ENCODE measurements around the gene ROGDI.

ROGDI gene

DNA sequence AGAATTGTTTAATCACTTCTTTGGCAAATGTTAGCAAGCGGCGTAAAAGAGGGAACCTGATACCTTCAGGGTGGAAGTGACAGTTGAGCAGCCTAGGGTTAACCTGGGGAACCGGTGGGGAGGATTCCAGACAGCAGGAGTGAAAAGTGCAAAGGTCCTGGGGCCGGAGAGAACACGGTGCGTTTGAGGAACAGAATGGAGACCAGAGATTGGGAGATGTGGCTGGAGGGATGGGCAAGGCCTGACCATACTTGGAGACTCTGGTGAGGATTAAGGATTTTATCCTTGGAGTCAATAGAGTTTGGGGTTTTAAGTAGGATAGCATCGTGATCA lies 33.2 kb downstream of the ROGDI start:
- Histone ChIP-seq H3K9me3 (ENCODE audit: control insufficient read depth in 5 of 5, low read length in 5 of 5) (no peaks in the 10 kb centered on the region), H3K4me1 (ENCODE audit: control insufficient read depth in 5 of 5, insufficient read depth in 5 of 5, low read length in 5 of 5) (peaks cover 5 to 42% (median 32%) of the 10 kb centered on the region in 5 donors), H3K9ac (ENCODE audit: low read length in 5 of 5) (peak overlapping the region in 3 of 5 donors; percentile 45 to 82 (median 50)), H3K27me3 (ENCODE audit: control insufficient read depth in 5 of 5, insufficient read depth in 4 of 5, low read length in 5 of 5) (no peaks in the 10 kb centered on the region), H3K27ac (ENCODE audit: low read depth, low read length) (no peak overlapping the region), H3K4me3 (ENCODE audit: low read depth in 1 of 5, low read length in 5 of 5) (peak overlapping the region; percentile 57 to 83 (median 66)), H3K36me3 (ENCODE audit: control insufficient read depth in 5 of 5, insufficient read depth in 5 of 5, low read length in 5 of 5) (peaks cover 0 to 10% (median 5%) of the 10 kb centered on the region in 5 donors)

DNA sequence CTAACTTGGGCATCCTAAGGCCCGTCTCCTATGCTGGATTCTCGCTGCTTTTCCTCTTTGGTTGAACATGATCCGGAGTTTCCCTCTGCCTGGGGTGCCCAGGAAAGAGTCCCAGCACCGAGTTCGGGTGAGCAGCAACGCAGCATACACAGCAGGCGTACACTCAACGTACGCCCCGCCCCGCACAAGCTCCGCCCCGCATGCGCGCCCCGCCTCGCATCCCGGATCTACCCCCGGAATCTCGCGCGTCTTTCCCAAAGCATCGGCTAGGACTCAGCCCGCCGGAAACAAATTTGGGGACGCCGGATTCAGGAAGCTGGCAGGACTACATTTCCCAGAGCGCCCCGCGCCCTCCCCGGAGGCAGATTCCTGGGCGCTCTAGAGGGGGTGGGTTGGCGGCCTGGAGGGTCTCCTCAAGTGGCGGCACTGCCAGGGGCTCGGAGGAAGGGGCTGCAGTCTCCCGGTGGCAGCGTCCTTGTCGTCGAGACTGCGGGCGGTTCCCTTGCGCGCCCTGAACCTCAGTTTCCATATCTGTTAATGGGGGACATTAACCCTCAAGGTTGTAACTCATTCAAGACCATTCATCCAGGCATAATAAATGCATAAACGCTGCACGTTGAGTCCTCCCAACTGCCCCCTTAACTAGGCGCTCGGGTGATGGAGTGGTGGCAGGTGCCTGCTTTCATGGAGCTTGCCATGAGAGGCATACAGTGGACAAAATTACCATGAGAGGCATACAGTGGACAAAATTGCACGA lies 33.7 kb downstream of the ROGDI start:
- Histone ChIP-seq H3K27me3 (ENCODE audit: control insufficient read depth in 5 of 5, insufficient read depth in 4 of 5, low read length in 5 of 5) (no peaks in the 10 kb centered on the region), H3K9ac (ENCODE audit: low read length in 5 of 5) (peak overlapping the region in 4 of 5 donors; percentile 67 to 82 (median 72)), H3K27ac (ENCODE audit: low read depth, low read length) (peak overlapping the region; percentile 37), H3K36me3 (ENCODE audit: control insufficient read depth in 5 of 5, insufficient read depth in 5 of 5, low read length in 5 of 5) (peaks cover 0 to 16% (median 9%) of the 10 kb centered on the region in 5 donors), H3K9me3 (ENCODE audit: control insufficient read depth in 5 of 5, low read length in 5 of 5) (no peaks in the 10 kb centered on the region), H3K4me1 (ENCODE audit: control insufficient read depth in 5 of 5, insufficient read depth in 5 of 5, low read length in 5 of 5) (peaks cover 5 to 42% (median 32%) of the 10 kb centered on the region in 5 donors), H3K4me3 (ENCODE audit: low read depth in 1 of 5, low read length in 5 of 5) (peak overlapping the region; percentile 57 to 89 (median 66))

DNA sequence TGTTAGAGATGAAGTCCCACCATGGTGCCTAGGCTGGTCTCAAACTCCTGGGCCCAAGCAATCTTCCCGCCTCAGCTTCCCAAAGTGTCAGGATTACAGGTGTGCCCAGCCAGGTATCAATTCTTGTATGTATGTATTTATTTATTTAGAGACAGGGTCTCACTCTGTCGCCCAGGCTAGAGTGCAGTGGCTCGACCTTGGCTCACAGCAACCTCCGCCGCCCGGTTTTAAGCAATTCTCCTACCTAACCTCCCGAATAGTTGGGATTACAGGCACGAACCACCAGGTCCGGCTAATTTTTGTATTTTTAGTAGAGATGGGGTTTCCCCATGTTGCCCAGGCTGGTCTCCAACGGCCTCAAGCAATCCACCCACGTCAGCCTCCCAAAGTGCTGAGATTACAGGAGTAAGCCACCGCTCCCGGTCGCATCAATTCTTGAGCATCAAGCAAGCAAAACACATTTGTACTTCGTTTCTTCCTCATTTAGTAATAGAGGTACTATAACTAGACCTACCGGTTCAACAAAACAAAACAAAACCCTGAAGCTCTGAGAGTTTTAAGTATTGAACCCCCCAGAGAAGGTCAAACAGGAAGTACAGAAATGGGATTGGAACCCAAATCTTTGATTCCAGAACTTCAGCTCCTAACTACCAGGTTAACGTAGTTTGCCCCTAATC lies 34.4 kb downstream of the ROGDI start:
- Histone ChIP-seq H3K36me3 (ENCODE audit: control insufficient read depth in 5 of 5, insufficient read depth in 5 of 5, low read length in 5 of 5) (peaks cover 0 to 20% (median 15%) of the 10 kb centered on the region in 5 donors), H3K4me1 (ENCODE audit: control insufficient read depth in 5 of 5, insufficient read depth in 5 of 5, low read length in 5 of 5) (peaks cover 5 to 42% (median 32%) of the 10 kb centered on the region in 5 donors), H3K9ac (ENCODE audit: low read length in 5 of 5) (peak overlapping the region in 4 of 5 donors; percentile 64 to 73 (median 68)), H3K4me3 (ENCODE audit: low read depth in 1 of 5, low read length in 5 of 5) (peak overlapping the region; percentile 57 to 89 (median 66)), H3K27ac (ENCODE audit: low read depth, low read length) (peak overlapping the region; percentile 37), H3K9me3 (ENCODE audit: control insufficient read depth in 5 of 5, low read length in 5 of 5) (no peaks in the 10 kb centered on the region), H3K27me3 (ENCODE audit: control insufficient read depth in 5 of 5, insufficient read depth in 4 of 5, low read length in 5 of 5) (no peaks in the 10 kb centered on the region)

DNA sequence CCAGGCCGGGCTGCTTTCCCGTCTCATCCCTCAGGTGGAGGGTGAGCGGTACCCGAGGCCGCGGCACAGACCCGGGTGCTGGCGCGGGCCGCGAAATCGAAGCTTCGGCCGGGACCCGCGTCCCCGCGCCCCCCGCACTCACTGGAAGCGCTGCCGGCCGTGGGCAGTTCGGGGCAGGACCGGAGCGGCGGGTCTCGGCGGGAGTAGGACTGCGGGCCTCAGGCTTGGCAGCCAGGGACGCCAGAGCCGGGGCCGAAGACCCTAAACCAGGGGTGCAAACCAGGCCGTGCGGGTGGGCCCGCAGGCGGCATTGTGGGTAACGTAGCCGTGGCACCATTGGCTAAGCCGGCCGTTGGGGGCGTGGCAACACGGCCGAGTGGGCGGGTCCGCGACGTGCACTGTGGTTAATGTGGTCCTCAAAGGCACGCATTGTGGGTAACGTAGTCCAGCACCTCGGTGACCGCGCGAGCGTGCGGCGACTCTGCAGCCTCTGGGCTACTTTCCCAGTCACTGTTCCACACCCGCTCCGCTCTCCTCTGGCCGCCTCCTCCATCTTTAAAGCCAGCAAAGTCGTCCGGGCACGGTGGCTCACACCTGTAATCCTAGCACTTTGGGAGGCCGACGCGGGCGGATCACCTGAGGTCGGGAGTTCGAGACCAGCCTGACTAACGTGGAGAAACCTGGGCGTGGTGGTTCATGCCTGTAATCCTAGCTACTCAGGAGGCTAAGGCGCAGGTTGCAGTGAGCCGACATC lies 35.4 kb downstream of the ROGDI start, which contains the start of gene ZNF500:
ZNF500 (minus strand) TSS at position 288 of the 754 bp plus-strand sequence. CDS start 1,184 bp downstream, outside the sequence.
- Histone ChIP-seq H3K4me3 (ENCODE audit: low read depth in 1 of 5, low read length in 5 of 5) (peak within 1 kb of the TSS; percentile 80 to 89 (median 87)), H3K4me1 (ENCODE audit: control insufficient read depth in 5 of 5, insufficient read depth in 5 of 5, low read length in 5 of 5) (peaks cover 5 to 42% (median 32%) of the 10 kb centered on the region in 5 donors), H3K9me3 (ENCODE audit: control insufficient read depth in 5 of 5, low read length in 5 of 5) (no peaks in the 10 kb centered on the region), H3K27ac (ENCODE audit: low read depth, low read length) (peak within 1 kb of the TSS; percentile 83), H3K9ac (ENCODE audit: low read length in 5 of 5) (peak within 1 kb of the TSS; percentile 87 to 95 (median 94)), H3K27me3 (ENCODE audit: control insufficient read depth in 5 of 5, insufficient read depth in 4 of 5, low read length in 5 of 5) (no peaks in the 10 kb centered on the region), H3K36me3 (ENCODE audit: control insufficient read depth in 5 of 5, insufficient read depth in 5 of 5, low read length in 5 of 5) (peaks cover 0 to 29% (median 23%) of the 10 kb centered on the region in 5 donors)

DNA sequence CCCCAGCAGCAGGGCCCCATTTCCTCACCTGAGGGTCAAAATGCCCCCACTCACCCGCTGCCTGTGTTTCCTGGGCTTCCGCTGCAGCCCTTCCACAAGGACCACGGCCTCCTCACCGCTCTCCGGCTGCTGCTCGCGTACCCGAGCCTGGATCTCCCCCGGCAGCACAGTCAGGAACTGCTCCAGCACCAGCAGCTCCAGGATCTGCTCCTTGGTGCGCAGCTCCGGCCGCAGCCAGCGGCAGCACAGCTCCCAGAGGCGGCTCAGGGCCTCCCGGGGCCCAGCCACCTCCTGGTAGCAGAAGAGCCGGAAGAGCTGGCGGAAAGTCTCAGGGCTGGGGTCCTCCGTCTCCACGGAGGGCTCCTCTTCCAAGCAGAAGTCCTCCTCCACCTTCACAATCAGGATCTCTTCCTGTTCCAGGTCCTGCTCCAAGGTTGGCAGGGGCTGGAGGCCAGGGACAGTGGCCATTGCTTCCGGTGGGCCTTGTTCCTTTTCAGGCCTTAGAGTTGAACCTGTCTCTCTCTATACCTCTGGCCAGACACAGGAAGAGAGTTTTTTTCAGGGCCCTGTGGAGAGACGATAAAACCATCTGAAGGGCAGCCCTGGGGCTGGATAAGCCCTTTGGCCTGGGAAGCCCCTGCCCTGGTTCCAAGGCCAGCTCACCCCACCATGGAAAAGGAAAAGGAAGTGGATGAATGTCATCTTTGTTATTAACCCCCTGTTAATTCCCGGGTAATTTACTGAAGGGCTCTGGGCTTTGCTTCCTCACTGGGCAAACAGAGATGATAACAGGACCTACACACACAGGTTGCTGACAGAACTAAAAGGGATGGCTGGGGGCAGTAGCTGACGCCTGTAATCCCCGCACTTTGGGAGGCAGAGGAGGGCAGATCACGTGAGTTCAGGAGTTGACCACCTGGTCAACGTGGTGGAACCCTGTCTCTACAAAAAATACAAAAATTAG lies 36.6 kb downstream of the ROGDI start:
- Histone ChIP-seq H3K27ac (ENCODE audit: low read depth, low read length) (peak overlapping the region; percentile 83), H3K27me3 (ENCODE audit: control insufficient read depth in 5 of 5, insufficient read depth in 4 of 5, low read length in 5 of 5) (no peaks in the 10 kb centered on the region), H3K4me1 (ENCODE audit: control insufficient read depth in 5 of 5, insufficient read depth in 5 of 5, low read length in 5 of 5) (peaks cover 5 to 42% (median 32%) of the 10 kb centered on the region in 5 donors), H3K9ac (ENCODE audit: low read length in 5 of 5) (peak overlapping the region; percentile 87 to 95 (median 94)), H3K9me3 (ENCODE audit: control insufficient read depth in 5 of 5, low read length in 5 of 5) (no peaks in the 10 kb centered on the region), H3K4me3 (ENCODE audit: low read depth in 1 of 5, low read length in 5 of 5) (peak overlapping the region; percentile 79 to 89 (median 82)), H3K36me3 (ENCODE audit: control insufficient read depth in 5 of 5, insufficient read depth in 5 of 5, low read length in 5 of 5) (peaks cover 0 to 39% (median 30%) of the 10 kb centered on the region in 5 donors)

DNA sequence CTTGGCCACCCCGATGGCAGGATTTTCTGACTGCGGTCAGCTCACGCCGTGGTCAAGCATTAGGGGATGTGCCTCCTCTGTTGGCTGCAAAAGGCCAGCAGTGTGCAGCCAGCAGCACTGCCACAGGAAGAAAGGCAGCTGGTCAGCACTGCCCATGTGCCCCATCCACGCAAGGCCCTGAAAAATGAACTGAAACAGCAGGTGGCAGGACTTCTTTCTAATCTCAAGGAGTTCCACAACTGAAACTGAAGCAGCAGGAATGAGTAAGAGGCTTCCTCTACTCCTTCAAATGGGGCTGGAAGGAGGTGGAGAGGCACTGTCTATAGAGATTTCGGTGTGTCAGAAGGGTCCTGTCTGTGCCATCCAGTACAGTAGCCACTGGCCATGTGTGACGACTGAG lies 38.6 kb downstream of the ROGDI start:
- no peak overlapping the region for H3K27ac ChIP-seq (ENCODE audit: low read depth, low read length)
- H3K9me3 ChIP-seq (ENCODE audit: control insufficient read depth in 5 of 5, low read length in 5 of 5), result no peaks in the 10 kb centered on the region
- peaks cover 5 to 37% (median 27%) of the 10 kb centered on the region in 5 donors for H3K4me1 ChIP-seq (ENCODE audit: control insufficient read depth in 5 of 5, insufficient read depth in 5 of 5, low read length in 5 of 5)
- peaks cover 0 to 59% (median 49%) of the 10 kb centered on the region in 5 donors for H3K36me3 ChIP-seq (ENCODE audit: control insufficient read depth in 5 of 5, insufficient read depth in 5 of 5, low read length in 5 of 5)
- H3K27me3 ChIP-seq (ENCODE audit: control insufficient read depth in 5 of 5, insufficient read depth in 4 of 5, low read length in 5 of 5), result no peaks in the 10 kb centered on the region
- H3K9ac ChIP-seq (ENCODE audit: low read length in 5 of 5), result no peak overlapping the region
- no peak overlapping the region for H3K4me3 ChIP-seq (ENCODE audit: low read depth in 1 of 5, low read length in 5 of 5)

DNA sequence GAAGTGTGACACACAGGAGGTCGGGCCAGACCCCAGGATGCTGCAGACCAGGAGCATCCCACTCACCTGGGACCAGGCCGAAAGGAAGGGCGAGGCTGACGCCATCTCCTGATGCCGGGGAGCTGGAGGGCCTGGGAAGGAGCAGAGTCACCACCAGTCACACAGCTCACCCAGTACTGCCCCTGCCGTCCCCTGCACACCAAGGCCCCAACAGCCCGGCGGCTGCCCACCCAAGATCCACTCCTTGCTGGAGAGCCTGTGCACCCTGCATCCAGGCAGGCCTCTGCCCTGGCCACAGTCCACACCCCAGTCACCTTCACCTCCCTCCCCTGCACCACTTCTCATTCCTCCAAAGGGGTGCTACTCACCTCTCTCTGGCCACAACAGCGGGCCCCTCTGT lies 40.2 kb downstream of the ROGDI start:
- H3K9me3 ChIP-seq (ENCODE audit: control insufficient read depth in 5 of 5, low read length in 5 of 5), result no peaks in the 10 kb centered on the region
- H3K36me3 ChIP-seq (ENCODE audit: control insufficient read depth in 5 of 5, insufficient read depth in 5 of 5, low read length in 5 of 5), result peaks cover 0 to 73% (median 58%) of the 10 kb centered on the region in 5 donors
- no peak overlapping the region for H3K27ac ChIP-seq (ENCODE audit: low read depth, low read length)
- peaks cover 5 to 23% (median 18%) of the 10 kb centered on the region in 5 donors for H3K4me1 ChIP-seq (ENCODE audit: control insufficient read depth in 5 of 5, insufficient read depth in 5 of 5, low read length in 5 of 5)
- H3K9ac ChIP-seq (ENCODE audit: low read length in 5 of 5), result no peak overlapping the region
- no peaks in the 10 kb centered on the region for H3K27me3 ChIP-seq (ENCODE audit: control insufficient read depth in 5 of 5, insufficient read depth in 4 of 5, low read length in 5 of 5)
- H3K4me3 ChIP-seq (ENCODE audit: low read depth in 1 of 5, low read length in 5 of 5), result no peak overlapping the region

DNA sequence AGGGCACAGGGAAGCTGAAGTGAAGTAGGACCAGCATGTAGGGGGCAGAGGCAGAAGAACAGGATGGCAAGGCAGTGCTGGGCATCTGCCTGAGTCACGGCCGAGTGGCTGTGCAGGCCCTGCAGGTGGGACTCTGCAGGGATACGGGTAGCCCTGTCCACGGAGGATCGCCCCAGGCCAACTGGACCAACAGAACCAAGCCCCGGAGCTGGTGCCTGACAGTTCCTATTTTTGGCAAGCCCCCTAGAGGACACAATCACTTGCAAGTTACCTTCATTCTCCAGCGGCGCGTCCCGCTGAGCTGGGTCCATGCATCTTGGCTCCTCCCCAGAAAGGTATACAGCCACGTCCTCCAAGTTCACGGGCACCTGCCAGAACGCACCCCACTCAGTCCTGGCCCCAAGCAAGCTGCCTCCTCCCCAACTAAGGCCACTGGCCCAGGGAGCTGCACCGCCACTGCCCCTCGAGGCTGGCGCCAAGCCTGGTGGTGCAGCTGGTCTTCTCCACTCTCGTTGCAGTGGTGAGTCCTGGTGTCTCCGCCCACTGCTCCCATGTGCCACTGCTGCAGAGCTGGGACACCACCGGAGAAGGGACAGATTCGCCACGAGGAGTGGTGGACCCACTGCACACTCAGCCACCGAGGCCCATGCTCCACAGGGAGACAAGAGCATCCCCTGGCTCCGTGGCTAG lies 42.1 kb downstream of the ROGDI start:
- peaks cover 0 to 7% (median 4%) of the 10 kb centered on the region in 5 donors for H3K4me1 ChIP-seq (ENCODE audit: control insufficient read depth in 5 of 5, insufficient read depth in 5 of 5, low read length in 5 of 5)
- H3K27me3 ChIP-seq (ENCODE audit: control insufficient read depth in 5 of 5, insufficient read depth in 4 of 5, low read length in 5 of 5), result no peaks in the 10 kb centered on the region
- no peaks in the 10 kb centered on the region for H3K9me3 ChIP-seq (ENCODE audit: control insufficient read depth in 5 of 5, low read length in 5 of 5)
- H3K36me3 ChIP-seq (ENCODE audit: control insufficient read depth in 5 of 5, insufficient read depth in 5 of 5, low read length in 5 of 5), result peaks cover 0 to 81% (median 70%) of the 10 kb centered on the region in 5 donors
- H3K9ac ChIP-seq (ENCODE audit: low read length in 5 of 5), result no peak overlapping the region
- no peak overlapping the region for H3K27ac ChIP-seq (ENCODE audit: low read depth, low read length)
- no peak overlapping the region for H3K4me3 ChIP-seq (ENCODE audit: low read depth in 1 of 5, low read length in 5 of 5)

Measured in subcutaneous abdominal adipose tissue (tissue), 5 donors.